IPS-NIHi7 (cell line): ENCODE measurements around the gene CTIF.

Experiments
- DNase-seq: peaks from one replicate; pipeline ENCODE4 v3.0.0; 2012; ENCODE audit warnings: mixed read lengths; ENCODE audit errors: extremely low spot score

The CTIF gene

DNA sequence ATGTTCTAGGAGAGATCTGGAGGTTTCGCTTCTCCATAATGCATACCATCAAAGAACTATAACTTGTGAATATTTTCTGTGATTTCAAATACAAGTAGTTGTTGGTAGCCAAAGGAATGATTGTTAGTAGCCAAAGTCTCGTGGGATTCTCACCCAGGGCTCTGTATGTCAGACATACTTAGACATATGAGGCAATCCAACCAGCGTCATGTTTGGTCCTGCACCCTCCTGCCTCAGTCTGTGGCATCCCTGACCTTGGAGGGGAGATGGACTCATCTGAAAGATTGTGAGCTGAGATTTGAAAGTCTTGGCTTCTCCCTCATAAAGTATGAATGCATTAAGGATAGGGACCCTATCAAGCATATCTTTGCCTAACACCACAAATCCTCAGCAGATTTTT, 81.2 kb downstream of the CTIF start:
- no peak for DNase-seq

DNA sequence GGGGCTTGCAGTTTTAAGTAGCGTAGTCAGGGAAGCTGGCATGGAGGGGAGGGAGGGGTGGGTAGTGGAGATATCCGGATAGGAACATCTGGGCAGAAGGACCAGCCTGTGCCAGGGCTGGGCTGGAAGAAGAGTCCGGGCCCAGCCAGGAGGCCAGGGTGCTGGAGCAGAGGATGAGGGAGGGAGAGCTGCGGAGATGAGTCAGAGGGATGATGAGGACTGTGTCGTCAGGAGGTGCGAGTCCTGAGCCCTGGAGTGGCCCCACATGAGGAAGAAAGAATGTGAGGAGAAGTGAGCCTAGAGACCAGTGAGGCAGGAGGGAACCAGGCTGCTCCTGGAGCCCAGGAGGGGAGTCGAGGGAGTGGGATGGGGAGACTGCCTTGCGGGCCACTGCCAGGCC, 82.4 kb downstream of the CTIF start:
- DNase-seq = no peak

DNA sequence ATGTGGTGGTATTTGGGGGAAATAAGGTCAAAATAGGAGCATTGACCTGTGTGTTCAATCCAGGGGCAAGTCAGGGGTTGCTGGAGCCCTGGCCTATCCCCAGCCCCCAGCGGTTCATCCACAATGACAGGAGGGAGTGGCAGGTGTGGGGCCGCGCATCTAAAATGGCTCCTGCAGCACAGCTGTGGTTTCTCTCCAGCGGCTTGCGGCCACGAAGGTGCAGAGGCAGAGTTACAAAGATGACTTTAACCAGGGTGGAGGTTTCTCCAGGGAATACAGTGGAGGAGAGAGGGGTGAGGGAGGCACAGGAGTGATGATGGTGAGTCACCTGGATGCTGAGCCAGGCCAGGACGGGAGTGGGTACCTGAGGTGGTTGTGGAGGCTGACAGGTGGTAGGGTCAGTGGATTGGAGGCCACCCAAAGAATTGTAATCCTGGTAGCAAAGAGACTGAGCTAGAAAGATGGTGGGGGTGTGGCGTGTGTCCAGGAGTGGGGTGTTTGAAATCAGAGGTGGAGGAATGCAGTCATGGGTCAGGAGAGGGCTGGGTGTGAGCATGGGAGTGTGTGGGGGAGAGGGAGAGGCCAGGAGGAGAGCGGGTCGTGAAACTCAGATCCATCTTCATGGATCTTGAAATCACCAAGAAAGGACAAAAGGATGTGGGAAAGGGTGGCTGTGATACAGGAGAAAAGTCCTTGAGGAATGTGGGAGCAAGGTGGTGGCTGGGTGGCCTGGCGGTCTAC, 83.2 kb downstream of the CTIF start:
- DNase-seq = no peak

DNA sequence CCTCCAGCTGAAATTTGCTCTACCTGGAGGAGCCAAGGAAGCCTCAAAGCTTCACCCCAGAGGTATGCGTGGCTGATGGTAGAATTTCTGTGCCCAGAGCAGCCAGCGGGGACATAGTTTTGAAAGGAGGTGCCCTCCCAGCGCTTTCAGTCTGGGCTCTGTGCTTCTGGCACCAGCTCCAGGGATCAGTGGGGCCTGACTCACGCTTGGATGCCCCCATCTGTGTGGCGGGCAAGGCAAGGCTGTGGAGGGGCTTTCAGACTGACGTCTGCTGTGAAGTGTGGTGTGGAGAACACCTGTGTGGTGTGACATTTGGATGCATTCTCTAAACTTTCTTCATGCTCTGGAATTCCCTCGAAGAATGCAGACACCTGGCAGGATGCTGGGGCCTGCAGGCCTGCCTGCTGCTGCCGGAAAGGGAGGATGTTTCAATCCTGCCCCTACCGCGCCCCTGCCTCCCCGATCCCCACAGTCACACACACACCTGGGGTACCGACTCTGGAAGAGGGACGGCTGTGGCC, 84.1 kb downstream of the CTIF start:
- DNase-seq = no peak

DNA sequence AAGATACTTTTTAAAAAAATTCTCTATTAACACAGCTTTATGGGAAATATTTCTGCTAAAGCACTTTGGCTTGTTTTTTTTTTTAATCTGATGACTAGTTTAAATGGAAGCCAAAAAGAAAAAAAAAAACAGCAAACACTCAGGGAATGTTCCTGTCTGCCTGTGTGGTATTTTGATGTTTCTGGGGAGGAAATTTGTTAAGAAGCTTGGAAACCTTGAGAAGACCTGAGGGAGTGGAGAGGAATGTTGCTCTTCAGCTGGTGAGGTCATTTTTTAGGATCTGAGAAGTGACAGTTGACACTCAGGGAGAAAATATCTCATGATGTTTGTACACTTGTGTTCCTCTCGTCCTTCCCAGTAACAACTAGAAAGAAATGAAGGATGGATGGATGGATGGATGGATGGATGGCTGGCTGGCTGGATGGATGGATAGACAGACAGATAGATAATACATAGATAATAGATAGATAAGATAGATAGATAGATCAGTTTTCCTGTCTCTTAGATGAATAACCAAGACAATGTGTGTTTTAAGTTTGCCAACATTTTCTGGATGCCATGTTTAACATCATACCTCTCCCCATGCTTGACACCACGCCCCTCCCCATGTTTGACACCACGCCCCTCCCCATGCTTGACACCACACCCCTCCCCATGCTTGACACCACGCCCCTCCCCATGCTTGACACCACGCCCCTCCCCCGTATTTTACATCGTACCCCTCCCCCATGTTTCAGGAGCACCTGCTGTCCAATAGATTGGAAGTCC, 84.8 kb downstream of the CTIF start:
- DNase-seq = no peak

DNA sequence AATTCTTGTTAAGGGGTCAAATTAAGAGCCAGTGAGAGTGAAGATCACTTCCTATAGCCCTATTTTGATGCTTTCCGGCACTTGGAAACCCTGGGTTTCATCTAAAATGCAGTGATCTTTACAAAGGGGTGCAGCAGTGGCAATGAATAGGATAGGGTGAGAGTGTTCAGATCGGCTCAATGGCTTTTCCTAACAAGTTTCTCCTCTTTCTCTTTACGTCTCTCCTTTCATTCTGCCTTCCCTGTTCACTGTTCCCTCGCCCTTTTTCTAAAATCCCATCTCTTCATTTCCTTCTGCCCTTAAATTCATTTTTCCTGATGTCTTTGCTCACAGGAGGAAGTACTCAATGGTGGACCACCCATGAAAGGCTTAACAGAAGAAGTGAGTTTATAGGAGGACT, 86.0 kb downstream of the CTIF start:
- DNase-seq = no peak

DNA sequence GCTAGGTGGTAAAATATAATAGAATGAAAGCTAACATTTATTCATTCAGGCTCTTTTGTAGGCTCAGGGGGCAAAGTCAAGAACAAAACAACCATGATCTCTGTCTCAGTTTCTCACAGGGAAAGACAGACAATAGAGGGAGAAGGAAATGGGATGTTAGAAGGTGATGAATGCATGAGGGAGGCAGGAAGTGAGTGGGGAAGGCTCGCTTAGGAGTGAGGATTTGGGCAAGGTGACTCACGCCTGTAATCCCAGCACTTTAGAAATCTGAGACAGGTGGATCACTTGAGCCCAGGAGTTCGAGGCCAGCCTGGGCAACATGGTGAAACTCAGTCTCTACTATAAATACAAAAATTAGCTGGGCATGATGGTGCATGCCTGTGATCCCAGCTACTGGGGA, 88.4 kb downstream of the CTIF start:
- DNase-seq = no peak

DNA sequence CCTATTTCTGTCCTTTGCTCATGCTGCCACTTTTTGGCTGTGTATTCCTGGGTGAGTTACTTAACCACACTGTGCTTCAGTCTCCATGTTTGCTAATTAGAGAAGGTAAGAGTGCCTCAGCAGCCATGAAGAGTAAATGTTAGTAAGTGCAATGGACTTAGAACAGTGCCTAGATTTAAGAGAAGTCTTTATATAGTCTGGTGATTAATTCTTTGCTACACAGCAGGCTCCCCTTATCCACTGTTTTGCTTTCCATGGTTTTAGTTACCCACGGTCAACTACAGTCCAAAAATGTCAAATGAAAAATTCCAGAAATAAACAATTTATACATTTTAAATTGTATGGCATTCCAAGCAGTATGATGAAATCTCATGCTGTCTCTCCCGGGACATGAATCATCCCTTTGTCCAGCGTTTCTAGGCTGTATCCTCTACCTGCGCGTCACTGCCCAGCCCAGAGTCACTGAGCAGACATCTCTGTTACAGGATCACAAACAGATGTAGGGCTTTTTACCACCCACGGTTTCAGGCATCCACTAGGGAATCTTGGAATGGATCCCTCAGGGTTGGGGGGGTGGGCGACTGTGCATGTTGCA, 91.0 kb downstream of the CTIF start:
- DNase-seq = no peak

DNA sequence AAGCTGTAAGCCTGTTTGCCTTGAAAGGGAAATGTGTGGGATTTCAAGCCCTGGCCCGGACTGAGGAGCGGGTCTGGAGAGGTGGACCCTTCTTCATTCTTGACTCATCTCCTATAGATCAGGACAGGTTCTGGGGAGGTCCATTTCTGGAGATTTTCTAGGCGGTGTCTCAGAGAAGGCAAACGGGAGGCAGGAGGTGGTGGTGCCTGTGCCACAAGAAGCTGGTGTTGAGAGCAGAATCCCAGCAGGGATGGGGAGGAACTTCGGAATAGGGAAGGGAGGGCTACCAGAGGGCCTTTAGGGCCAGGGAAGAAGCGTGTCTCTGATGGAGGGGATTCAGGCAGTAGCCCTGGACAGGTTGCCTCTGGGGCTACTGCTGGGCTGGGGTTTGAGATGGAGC, 93.0 kb downstream of the CTIF start:
- DNase-seq = no peak

DNA sequence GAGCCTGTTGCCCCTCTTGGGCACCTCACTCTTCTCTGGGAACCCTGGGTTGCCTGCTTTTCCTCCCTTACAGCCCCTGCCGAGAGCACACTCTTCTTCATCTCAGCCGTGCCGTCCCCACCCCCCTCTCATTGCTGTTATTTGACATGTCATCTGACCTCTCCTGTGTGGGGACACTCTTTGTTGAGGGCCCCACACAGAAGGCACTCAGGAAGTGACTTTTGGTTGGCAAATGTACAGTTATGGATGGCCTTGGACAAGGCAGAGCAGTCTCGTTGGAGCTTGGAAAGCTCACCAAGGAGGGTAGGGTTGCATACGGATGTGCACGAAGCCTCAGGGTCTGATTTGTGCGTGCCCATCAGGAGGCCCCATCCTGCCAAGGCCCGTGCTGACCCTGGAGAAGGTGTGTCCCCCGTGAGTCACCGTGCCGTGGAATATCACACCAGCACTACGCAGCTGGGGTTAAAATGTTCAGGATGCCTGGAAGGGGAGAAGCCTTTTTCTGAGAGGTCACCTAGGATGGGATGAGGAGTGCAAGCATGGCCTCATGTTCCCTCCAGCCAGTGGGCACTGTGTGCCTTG, 93.9 kb downstream of the CTIF start:
- DNase-seq = no peak

DNA sequence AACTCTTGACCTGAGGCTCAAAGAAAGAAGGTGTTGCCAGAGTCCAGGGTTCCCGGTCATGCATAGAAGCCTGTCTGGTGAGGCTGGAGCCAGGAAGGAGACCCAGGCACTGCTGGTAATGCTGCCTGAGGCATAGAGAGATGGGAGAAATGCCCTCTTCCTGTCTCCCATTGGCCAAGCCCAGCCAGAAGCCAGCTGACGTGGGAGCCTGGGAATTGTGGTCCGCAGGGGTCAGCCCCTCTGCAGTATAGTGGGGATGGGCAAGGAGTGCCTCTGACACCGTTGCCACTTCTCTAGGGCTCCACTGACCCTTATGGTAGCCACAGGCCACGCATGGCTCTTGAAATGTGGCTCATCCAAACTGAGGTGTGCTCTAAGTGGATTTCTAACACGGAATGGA, 95.7 kb downstream of the CTIF start:
- no peak for DNase-seq

DNA sequence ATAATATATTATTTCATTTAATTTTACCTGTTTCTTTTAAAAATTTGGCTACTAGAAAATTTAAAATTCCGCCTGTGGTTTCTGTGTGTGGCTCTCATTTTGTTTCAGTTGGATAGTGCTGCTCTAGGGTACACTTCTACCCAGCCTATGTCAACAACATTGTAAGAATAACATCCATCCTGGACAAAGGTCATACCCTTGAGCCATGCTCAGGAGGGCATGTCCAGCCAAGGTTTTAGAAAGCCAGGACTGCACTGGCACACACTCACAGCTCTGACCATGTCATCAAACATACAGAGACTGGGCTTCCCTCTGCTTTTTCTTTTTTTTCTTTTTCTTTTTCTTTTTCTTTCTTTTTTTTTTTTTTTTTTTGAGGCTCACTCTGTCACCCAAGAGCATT, 96.1 kb downstream of the CTIF start:
- no peak for DNase-seq

DNA sequence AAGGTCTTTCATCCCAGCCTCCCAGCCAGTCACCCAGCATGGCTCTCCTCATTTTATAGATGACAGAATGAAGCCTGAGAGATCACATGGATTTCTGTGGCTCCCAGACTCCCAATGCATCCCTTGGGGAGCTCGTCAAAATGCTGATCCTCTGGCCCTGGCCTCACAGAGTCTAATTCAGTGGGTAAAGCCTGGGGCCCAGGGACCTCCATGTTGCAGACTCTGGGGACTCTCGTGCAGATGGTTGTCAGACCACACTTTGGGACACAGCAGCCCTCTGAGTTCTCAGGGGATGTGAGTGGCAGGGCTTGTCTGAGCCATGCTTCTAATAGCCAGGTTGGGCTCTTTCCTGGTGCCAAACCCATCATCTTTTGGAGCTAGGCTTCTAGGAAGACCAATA, 97.0 kb downstream of the CTIF start:
- DNase-seq = no peak

DNA sequence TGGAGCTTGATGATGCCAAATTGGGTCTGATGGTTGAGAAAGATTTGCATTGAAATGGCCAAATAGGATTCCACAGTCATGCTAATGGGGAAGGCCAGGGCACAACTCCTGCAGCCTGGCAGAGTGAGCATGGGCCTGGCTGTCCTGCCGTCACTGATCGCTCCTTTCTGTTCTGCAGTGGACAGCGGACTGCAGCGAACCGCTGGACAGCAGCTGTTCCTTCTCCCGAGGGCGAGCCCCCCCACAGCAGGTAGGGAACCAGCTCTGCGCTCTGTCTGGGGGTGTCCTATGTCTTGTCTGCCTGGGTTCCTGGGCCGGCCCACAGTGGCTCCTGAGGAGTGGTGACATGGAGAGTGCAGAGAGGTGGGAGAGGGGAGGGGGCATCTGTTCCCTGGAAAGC, 97.6 kb downstream of the CTIF start:
- no peak for DNase-seq

DNA sequence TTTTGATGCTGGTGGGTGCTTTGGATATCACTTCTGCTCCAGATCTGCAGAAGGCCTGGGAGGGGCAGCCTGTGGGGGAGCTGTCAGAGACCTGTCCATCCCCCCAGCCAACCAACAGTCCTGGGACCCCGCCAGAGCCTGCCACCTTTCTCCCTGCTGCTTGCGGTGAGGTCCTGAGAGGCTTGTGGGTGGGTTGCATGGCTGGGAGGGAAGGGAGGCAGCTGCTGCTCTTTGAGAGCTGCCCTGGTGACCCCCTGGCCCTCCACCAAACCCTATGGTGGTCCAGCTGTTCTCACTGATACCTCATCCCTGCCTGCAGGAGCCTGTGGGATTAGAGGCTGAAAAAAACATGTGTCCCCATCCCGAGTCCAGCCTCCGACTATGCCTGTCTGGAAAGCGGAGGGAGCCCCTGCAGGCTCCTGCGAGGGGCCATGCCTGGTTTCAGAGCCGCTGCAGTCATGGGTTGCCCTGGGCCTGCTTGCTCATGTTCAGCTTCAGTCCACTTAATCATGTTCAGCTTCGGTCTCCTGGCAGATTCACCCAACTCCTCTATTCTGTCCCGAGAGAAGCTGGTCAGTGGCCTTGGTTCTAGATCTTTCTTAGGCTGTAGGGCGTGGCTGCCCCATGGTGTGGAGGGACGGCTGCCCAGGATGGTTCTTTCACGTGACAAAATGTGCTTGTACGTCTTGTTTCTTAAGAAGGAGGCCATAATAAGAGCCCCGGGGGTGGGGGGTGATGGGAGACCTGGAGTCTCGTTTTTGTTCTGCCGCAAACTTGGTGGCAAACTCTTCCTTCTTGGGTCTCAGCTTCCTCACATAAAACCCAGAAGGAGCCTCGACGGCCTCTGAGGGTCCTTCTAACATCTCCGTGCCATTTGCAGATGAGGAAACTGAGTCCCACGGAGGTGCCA, 98.5 kb downstream of the CTIF start:
- DNase-seq = no peak

DNA sequence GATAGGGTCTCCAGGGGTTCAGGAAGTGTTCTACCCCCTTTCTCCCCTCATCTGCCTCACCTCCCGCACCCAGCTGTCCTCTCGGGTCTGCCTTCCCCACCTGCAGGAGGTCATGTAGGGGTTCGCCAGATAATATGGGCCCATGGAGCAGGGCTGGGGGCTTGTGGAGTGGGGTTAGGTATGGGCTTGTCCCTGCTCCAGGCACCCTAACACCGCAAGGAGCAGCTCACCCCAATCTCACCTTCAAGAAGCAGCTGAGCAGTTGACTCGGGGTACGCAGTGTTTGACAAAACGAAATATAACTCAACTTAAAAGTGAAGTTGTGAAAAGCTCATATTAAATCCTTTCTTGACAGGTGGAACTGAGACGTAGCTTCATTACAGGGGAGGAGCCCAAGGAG, 99.6 kb downstream of the CTIF start:
- no peak for DNase-seq

DNA sequence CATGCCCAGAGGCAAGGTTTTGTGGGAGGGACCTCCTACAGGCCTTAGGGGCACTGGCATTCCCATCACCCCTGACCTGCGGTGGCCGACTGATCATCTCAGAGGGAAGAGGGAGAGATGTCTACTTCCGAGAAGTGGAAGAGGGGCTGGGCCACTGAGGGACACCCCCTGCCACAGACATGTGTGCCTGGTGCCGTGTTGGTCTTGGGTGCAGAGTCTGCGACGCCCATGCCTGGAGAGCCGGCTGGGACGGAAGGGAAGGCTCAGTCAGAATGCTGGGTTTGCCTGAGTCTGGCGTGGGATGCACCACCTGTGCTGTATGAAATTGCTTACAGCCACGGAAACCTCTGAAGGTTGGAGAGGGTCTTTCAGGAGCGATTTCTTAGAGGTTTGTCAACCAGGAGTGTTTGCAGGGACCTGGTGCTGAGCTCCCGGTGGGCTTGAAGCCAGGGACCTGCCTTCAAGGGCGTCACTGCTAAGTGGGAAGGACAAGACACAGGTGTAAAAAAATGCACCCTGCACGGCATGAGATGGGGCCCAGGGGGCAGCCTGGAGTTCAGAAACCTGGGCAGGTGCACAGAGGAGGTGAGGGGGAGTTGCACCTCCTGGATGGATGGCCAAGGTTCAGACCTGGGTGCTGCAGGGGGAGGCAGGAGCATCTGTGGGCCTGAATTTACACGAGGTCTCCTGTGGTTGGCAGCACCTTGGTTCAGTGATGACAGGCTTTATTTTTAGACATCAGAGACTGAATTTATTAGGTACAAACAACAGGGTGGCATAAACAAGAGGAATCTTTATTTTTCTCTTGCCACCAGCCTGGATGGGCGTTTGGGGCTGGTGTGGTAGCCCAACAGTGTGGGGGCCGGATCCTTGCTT, 100.3 kb downstream of the CTIF start:
- no peak for DNase-seq

DNA sequence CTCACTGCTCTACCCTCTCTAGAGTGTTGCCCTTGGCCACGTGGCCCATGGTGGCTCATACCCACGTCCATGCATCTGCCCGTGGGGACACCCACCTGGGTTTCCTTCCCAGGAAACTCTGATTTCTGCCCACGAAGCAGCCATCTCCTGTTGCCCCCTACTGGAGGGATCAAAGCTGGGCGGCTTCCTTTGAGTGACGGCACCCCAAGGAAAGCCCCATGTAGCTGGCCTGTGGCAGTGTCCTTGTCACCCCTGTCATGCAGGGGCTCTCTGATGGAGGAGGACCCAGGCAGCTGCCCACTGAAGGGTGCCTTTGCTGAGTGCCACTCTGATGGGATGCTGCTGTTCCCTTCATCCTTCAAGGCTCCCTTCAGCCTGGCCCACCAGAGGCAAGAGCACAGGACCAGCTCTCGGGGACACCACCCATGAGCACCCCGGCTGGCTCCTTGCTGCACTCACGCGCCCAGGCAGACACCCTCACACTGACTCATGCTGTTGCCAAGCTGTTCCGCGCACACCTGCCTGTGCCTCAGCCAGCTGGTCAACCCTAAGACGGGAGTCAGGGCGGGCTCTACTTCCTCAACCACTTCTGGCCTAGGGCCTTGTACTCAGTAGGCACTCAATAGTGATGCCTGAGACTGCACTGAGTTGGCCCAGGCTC, 101.1 kb downstream of the CTIF start:
- peak; percentile 56 for DNase-seq

DNA sequence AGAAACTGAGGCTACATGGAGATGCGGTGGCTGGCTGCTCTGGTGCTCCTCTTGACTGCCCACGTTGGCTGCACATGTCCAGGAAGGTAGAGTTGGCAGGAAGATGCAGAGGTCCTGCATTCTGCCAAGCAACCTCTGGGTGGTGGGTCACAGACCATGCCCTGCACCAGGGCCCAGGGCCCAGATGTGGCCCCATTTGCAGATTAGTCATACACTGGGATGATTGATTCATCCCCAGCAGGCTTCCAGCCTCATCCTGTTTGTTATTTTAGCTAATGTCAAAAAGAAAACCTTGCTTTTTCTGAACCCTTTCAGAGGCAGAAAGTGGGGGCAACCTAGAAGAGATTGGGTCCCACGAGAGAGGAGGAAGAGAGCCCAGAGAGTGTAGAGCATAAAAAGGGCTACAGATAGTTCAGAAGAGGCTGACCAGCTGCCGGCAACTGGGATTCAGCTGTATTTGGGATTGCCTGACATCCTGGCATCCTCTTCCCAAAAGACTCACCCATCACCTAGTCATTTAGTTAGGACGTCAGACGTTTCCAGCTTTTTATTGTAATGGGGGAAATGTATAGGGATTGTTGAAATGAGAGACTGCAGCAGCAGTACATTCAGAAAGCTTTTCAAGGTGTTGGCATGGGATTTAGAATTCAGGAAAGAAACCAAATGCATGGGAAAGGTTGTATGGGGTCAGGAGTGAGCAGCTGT, 101.9 kb downstream of the CTIF start:
- no peak for DNase-seq
